HUES64 (cell line): Measurements from ENCODE around the gene SRGAP1. TPM values are rescaled to one million over a fixed set of nuclear protein-coding genes. Genes with fewer than 3 reads are reported as not detected.

Source experiments
- H3K27ac ChIP-seq: 2 replicates; pipeline ENCODE4 v1.7.0; 2013; ENCODE audit warnings: low read depth, low read length, inconsistent platforms
- H3K27me3 ChIP-seq: 2 replicates; pipeline ENCODE4 v1.6.1; 2013; ENCODE audit warnings: mild to moderate bottlenecking, low read length; ENCODE audit not compliant: insufficient read depth
- H3K36me3 ChIP-seq: 2 replicates; pipeline ENCODE4 v1.6.1; 2013; ENCODE audit warnings: mild to moderate bottlenecking, low read length; ENCODE audit not compliant: insufficient read depth
- H3K4me1 ChIP-seq: 2 replicates; pipeline ENCODE4 v1.6.1; 2013; ENCODE audit warnings: mild to moderate bottlenecking, low read length, moderate library complexity; ENCODE audit not compliant: insufficient read depth
- H3K4me3 ChIP-seq: 2 replicates; pipeline ENCODE4 v1.5.1; 2013; ENCODE audit warnings: mild to moderate bottlenecking, low read length, moderate library complexity
- H3K9ac ChIP-seq: 2 replicates; pipeline ENCODE4 v1.6.1; 2013; ENCODE audit warnings: mild to moderate bottlenecking, low read depth, low read length
- H3K9me3 ChIP-seq: 2 replicates; pipeline ENCODE4 v1.6.1; 2013; ENCODE audit warnings: low read depth, low read length; ENCODE audit not compliant: insufficient read depth
- WGBS: fragments of 150-250, 120-280 bp; methylation state at CpG from one replicate; pipeline ENCODE4 v1.1.7; 2013; ENCODE audit warnings: missing lambda C conversion rate; 5-methylcytosine and 5-hydroxymethylcytosine counted together
- polyA plus RNA-seq, 2 experiments: library from polyadenylated mRNA; stranded (reverse); fragments of 50-300 nt; gene quantifications; one replicate each; pipeline ENCODE4 v1.2.3, GENCODE V29; 2013

Gene SRGAP1
- polyA plus RNA-seq (2013, experiment 1 of 2): 2.3 TPM
- polyA plus RNA-seq (2013, experiment 2 of 2): 3.0 TPM

- Histone ChIP-seq H3K4me3 (peak within 1 kb of the TSS; percentile 92), H3K36me3 (no peaks in the 10 kb centered on the region), H3K9me3 (no peaks in the 10 kb centered on the region), H3K4me1 (peaks cover 11% of the 10 kb centered on the region), H3K9ac (peak within 1 kb of the TSS; percentile 68), H3K27me3 (peaks cover 12% of the 10 kb centered on the region), H3K27ac (peak within 1 kb of the TSS; percentile 23; the same call in 1 of the 2 replicates)
- 1% methylated on average over 50 of the region's 52 CpGs for WGBS
Observed at GRCh38 chr12:63844391-63845341, at the start of gene SRGAP1. TSS of gene SRGAP1 (plus strand) at chr12:63844700. CDS start at chr12:63844817, 117 bp downstream.

- Histone ChIP-seq H3K9me3 (no peaks in the 10 kb centered on the region), H3K9ac (no peak overlapping the region), H3K27me3 (no peaks in the 10 kb centered on the region), H3K36me3 (peaks cover 24% of the 10 kb centered on the region), H3K4me3 (no peak overlapping the region), H3K27ac (no peak overlapping the region), H3K4me1 (no peaks in the 10 kb centered on the region)
- WGBS: 90% methylated on average over 9 of the region's 10 CpGs
Observed at GRCh38 chr12:63795032-63795687, 49.3 kb upstream of the SRGAP1 start.

- Histone ChIP-seq H3K27me3 (no peaks in the 10 kb centered on the region), H3K4me3 (no peak overlapping the region), H3K36me3 (peaks cover 17% of the 10 kb centered on the region), H3K4me1 (no peaks in the 10 kb centered on the region), H3K9me3 (no peaks in the 10 kb centered on the region), H3K27ac (no peak overlapping the region), H3K9ac (no peak overlapping the region)
- WGBS: 96% methylated on average over 6 of the region's 6 CpGs
Observed at GRCh38 chr12:63795944-63796343, 48.6 kb upstream of the SRGAP1 start.

- Histone ChIP-seq H3K36me3 (peaks cover 19% of the 10 kb centered on the region), H3K27me3 (no peaks in the 10 kb centered on the region), H3K4me3 (no peak overlapping the region), H3K9ac (no peak overlapping the region), H3K27ac (no peak overlapping the region), H3K4me1 (no peaks in the 10 kb centered on the region), H3K9me3 (no peaks in the 10 kb centered on the region)
- 92% methylated on average over 6 of the region's 6 CpGs for WGBS
Observed at GRCh38 chr12:63802012-63802608, 42.4 kb upstream of the SRGAP1 start.

- H3K36me3 ChIP-seq: peaks cover 32% of the 10 kb centered on the region
- H3K4me1 ChIP-seq: no peaks in the 10 kb centered on the region
- H3K27me3 ChIP-seq: no peaks in the 10 kb centered on the region
- WGBS: 94% methylated on average over 2 of the region's 2 CpGs
- no peak overlapping the region for H3K4me3 ChIP-seq
- no peak overlapping the region for H3K9ac ChIP-seq
- H3K27ac ChIP-seq: no peak overlapping the region
- H3K9me3 ChIP-seq: no peaks in the 10 kb centered on the region
Observed at GRCh38 chr12:63804746-63805145, 39.8 kb upstream of the SRGAP1 start.

- Histone ChIP-seq H3K4me3 (no peak overlapping the region), H3K27ac (no peak overlapping the region)
- WGBS: 92% methylated on average over 3 of the region's 3 CpGs
Observed at GRCh38 chr12:63805704-63806672, 38.5 kb upstream of the SRGAP1 start.

GRCh38 chr12:63808631-63809030 lies 35.9 kb upstream of the SRGAP1 start:
- H3K9me3 ChIP-seq: no peaks in the 10 kb centered on the region
- no peaks in the 10 kb centered on the region for H3K27me3 ChIP-seq
- H3K4me1 ChIP-seq: no peaks in the 10 kb centered on the region
- H3K36me3 ChIP-seq: peaks cover 29% of the 10 kb centered on the region
- H3K9ac ChIP-seq: no peak overlapping the region
- H3K4me3 ChIP-seq: no peak overlapping the region
- 93% methylated on average over 5 of the region's 5 CpGs for WGBS
- H3K27ac ChIP-seq: no peak overlapping the region

More at GRCh38 chr12:63805704-63806672, 38.5 kb upstream of the SRGAP1 start:
- Histone ChIP-seq H3K9ac (no peak overlapping the region), H3K4me1 (no peaks in the 10 kb centered on the region), H3K36me3 (peaks cover 32% of the 10 kb centered on the region), H3K9me3 (no peaks in the 10 kb centered on the region), H3K27me3 (no peaks in the 10 kb centered on the region)

- H3K9ac ChIP-seq: no peak overlapping the region
Observed at GRCh38 chr12:63809566-63809965, 34.9 kb upstream of the SRGAP1 start.

GRCh38 chr12:63811334-63811733 lies 33.2 kb upstream of the SRGAP1 start:
- Histone ChIP-seq H3K4me3 (no peak overlapping the region), H3K36me3 (peaks cover 15% of the 10 kb centered on the region), H3K27me3 (no peaks in the 10 kb centered on the region), H3K4me1 (no peaks in the 10 kb centered on the region), H3K9me3 (no peaks in the 10 kb centered on the region), H3K9ac (no peak overlapping the region), H3K27ac (no peak overlapping the region)
- WGBS: 86% methylated on average over 2 of the region's 2 CpGs

More at GRCh38 chr12:63809566-63809965, 34.9 kb upstream of the SRGAP1 start:
- H3K4me3 ChIP-seq: no peak overlapping the region
- no peaks in the 10 kb centered on the region for H3K9me3 ChIP-seq
- no peaks in the 10 kb centered on the region for H3K27me3 ChIP-seq
- H3K4me1 ChIP-seq: no peaks in the 10 kb centered on the region
- H3K27ac ChIP-seq: no peak overlapping the region
- WGBS: 94% methylated on average over 3 of the region's 4 CpGs
- peaks cover 29% of the 10 kb centered on the region for H3K36me3 ChIP-seq

GRCh38 chr12:63811755-63812154 lies 32.7 kb upstream of the SRGAP1 start:
- Histone ChIP-seq H3K27me3 (no peaks in the 10 kb centered on the region), H3K4me3 (no peak overlapping the region), H3K36me3 (peaks cover 12% of the 10 kb centered on the region), H3K9me3 (no peaks in the 10 kb centered on the region), H3K27ac (no peak overlapping the region), H3K4me1 (no peaks in the 10 kb centered on the region), H3K9ac (no peak overlapping the region)
- 94% methylated on average over 2 of the region's 2 CpGs for WGBS
